Dermis lymphatic vessel endothelial cell (primary cell): ENCODE measurements around the gene FBXO45. TPM values are rescaled to one million over a fixed set of nuclear protein-coding genes. Genes with fewer than 3 reads are reported as not detected.

ENCODE experiments used
- total RNA-seq: library from RNA; depleted of rRNA; stranded (reverse); fragments of >200 nt; gene quantifications from 2 replicates; pipeline ENCODE4 v1.2.1, GENCODE V29; 2014

The FBXO45 gene, protein sequence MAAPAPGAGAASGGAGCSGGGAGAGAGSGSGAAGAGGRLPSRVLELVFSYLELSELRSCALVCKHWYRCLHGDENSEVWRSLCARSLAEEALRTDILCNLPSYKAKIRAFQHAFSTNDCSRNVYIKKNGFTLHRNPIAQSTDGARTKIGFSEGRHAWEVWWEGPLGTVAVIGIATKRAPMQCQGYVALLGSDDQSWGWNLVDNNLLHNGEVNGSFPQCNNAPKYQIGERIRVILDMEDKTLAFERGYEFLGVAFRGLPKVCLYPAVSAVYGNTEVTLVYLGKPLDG
- 12.5 and 21.7 TPM in 2 replicates for total RNA-seq

DNA sequence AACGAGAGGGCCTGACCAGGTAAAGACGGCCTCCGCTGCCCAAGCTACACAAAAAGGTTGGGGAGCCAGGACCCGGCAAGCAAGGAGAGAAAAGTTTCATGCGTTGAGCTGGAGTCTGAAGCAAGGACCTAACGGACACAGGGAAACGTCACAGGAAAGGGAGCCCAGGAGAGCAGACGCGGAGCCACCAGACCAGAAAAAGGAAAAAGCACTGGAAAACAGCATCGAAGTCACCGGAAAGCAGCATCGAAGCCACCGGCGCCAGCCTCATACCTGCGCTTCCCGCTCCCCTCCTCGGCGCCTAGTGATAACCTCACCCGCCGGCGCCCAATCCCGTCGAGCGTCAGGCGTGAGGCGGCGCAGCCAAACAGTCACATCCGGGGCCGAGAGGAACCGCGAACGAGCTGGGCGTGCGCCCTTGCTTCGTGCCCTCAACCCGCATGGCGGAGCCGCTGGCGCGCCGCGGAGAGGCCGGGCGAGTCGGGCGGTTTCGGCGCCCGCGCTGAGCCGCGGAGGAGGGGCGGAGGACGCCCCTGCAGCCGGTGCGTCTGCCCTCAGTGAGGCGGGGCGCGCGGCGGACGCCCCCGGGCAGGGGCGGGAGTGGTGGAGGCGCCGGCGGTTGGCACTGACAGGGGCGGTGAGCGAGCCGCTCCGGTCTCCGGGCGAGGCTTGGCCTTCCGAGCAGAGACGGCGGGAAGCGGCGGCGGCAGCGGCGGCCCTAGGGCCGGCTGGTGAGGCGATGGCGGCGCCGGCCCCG is at the start of gene FBXO45, which contains the start of gene WDR53:
Gene FBXO45 (plus strand): TSS at position 415 of the 757 bp plus-strand sequence. CDS start 325 bp downstream, at position 740.
Gene WDR53 (minus strand): TSS at position 309 of the 757 bp plus-strand sequence. CDS start 7,079 bp downstream, outside the sequence.

Other genes with a start within 250 kb of the FBXO45 start
- gene TM4SF19, start 230.3 kb upstream of the FBXO45 start, total RNA-seq, result 0.09 and 0.11 TPM in 2 replicates
- gene UBXN7, start 136.2 kb upstream of the FBXO45 start, total RNA-seq, result 18.9 and 23.2 TPM in 2 replicates
- gene RNF168, start 64.9 kb upstream of the FBXO45 start, total RNA-seq, result 18.4 and 32.9 TPM in 2 replicates
- gene SMCO1, start 53.3 kb upstream of the FBXO45 start, total RNA-seq, result not detected in 2 replicates
- 8.0 and 9.8 TPM in 2 replicates for gene WDR53, start 106 bp upstream of the FBXO45 start, total RNA-seq
- 7.3 and 8.5 TPM in 2 replicates for gene NRROS, start 71.0 kb downstream of the FBXO45 start, total RNA-seq
- gene CEP19, start 143.6 kb downstream of the FBXO45 start, total RNA-seq, result 8.5 and 10.6 TPM in 2 replicates
- gene PIGX, start 143.7 kb downstream of the FBXO45 start, total RNA-seq, result 46.7 and 50.5 TPM in 2 replicates
- gene PAK2, start 171.2 kb downstream of the FBXO45 start, total RNA-seq, result 82.7 and 92.3 TPM in 2 replicates